Lower leg skin (tissue), 4 donors: Measurements from ENCODE around the gene SMG6. TPM values are rescaled to one million over a fixed set of nuclear protein-coding genes. Genes with fewer than 3 reads are reported as not detected.

Experiments used
- DNase-seq, 2 donors: peaks; one replicate each; pipeline ENCODE4 v3.0.0-alpha.2; 2019; ENCODE audit warnings: low spot score in 2 of 2
- H3K4me3 ChIP-seq: fragments of 200-600 bp; sonication (generic); 2 replicates; pipeline ENCODE4 v1.5.1; 2017; ENCODE audit warnings: mild to moderate bottlenecking, low read depth; ENCODE audit not compliant: poor library complexity, severe bottlenecking
- POLR2A ChIP-seq, 2 donors: fragments of 450-650 bp; IDR thresholded peaks; one replicate each; pipeline ENCODE4 v1.6.1; 2016 to 2017; ENCODE audit warnings: antibody characterized with exemption in 2 of 2, mild to moderate bottlenecking in 1 of 2, moderate library complexity in 1 of 2
- WGBS, 2 donors: methylation state at CpG; one replicate each; pipeline ENCODE4 v1.1.5; 2018; 5-methylcytosine and 5-hydroxymethylcytosine counted together
- intact Hi-C: fragments of 100-400 bp; cut with DNase I; formaldehyde crosslinking; loops from one replicate; pipeline ENCODE4 v1.15.0; 2023; ENCODE audit warnings: low total_unique reads
- total RNA-seq, 4 donors: library from RNA; depleted of rRNA; stranded (reverse); fragments of >200 nt; gene quantifications; one replicate each; pipeline ENCODE4 v1.1.0, GENCODE V29; 2016
- TF ChIP-seq, protein P1 (sequence below), 3 donors: fragments of 450-650 bp; IDR thresholded peaks; one replicate each; pipeline ENCODE4 v1.5.1; 2016; ENCODE audit warnings: antibody characterized with exemption in 3 of 3, mild to moderate bottlenecking in 3 of 3, moderate library complexity in 2 of 3

The SMG6 gene
- total RNA-seq, 4 donors from 2014 or later = 22.5 to 54.6 (median 29.5) TPM

- intact Hi-C loops = loop anchor here (5.0 kb wide), 1 partner anchor 123 kb away; no protein-coding TSS in a partner anchor
- DNase-seq = peak; percentile 82 to 96
- WGBS, 2 donors = 0% methylated on average over 5 to 24 of the region's 59 CpGs
- TF ChIP-seq, protein P1, sequence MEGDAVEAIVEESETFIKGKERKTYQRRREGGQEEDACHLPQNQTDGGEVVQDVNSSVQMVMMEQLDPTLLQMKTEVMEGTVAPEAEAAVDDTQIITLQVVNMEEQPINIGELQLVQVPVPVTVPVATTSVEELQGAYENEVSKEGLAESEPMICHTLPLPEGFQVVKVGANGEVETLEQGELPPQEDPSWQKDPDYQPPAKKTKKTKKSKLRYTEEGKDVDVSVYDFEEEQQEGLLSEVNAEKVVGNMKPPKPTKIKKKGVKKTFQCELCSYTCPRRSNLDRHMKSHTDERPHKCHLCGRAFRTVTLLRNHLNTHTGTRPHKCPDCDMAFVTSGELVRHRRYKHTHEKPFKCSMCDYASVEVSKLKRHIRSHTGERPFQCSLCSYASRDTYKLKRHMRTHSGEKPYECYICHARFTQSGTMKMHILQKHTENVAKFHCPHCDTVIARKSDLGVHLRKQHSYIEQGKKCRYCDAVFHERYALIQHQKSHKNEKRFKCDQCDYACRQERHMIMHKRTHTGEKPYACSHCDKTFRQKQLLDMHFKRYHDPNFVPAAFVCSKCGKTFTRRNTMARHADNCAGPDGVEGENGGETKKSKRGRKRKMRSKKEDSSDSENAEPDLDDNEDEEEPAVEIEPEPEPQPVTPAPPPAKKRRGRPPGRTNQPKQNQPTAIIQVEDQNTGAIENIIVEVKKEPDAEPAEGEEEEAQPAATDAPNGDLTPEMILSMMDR (IDR thresholded peaks at IDR 0.05) = no peak
- TF ChIP-seq POLR2A (IDR thresholded peaks at IDR 0.05) = no peak
- H3K4me3 ChIP-seq = peak within 1 kb of the TSS; percentile 89
These were observed 273.4 kb downstream of the SMG6 start, which contains the start of gene DPH1 for GRCh38 chr17:2029911-2030778. Gene DPH1 (plus strand): TSS chr17:2030153. CDS start chr17:2030170, 17 bp downstream.

DNA sequence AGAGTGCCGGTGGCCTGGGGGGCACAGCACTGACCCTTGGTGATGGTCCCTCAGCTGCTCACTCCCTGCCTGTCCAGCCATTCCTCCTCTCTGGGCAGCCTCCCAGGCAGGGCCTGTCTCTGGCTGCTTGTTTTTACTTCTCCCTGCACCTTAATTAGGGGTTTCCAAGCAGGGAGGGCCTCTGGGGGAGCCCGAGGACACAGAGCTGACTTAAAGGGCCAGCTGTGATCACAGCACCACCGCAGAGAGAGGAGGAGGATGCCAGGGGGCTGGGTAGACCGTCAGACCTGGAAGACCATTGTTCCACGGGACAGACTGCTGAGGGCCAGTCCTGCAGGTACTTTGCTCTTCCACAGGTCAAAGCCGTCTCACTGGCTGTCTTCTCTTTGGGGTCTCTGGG, 274.8 kb downstream of the SMG6 start:
- WGBS, 2 donors = 57% methylated on average over 6 of the region's 6 CpGs
- DNase-seq = no peak
- TF ChIP-seq POLR2A (IDR thresholded peaks at IDR 0.05) = no peak
- TF ChIP-seq, protein P1 (IDR thresholded peaks at IDR 0.05) = no peak
- H3K4me3 ChIP-seq = no peak overlapping the region
- intact Hi-C loops = loop anchor here (5.0 kb wide), 1 partner anchor 121 kb away; no protein-coding TSS in a partner anchor

- no peak overlapping the region for H3K4me3 ChIP-seq
- TF ChIP-seq, protein P1 (IDR thresholded peaks at IDR 0.05) = no peak
- TF ChIP-seq POLR2A (IDR thresholded peaks at IDR 0.05) = no peak
- WGBS, 2 donors = 70 to 75% methylated on average over 5 of the region's 5 CpGs
- intact Hi-C loops = loop anchor here (5.0 kb wide), 1 partner anchor 121 kb away; no protein-coding TSS in a partner anchor
- no peak for DNase-seq
These were observed 275.4 kb downstream of the SMG6 start for GRCh38 chr17:2028234-2028614.

DNA sequence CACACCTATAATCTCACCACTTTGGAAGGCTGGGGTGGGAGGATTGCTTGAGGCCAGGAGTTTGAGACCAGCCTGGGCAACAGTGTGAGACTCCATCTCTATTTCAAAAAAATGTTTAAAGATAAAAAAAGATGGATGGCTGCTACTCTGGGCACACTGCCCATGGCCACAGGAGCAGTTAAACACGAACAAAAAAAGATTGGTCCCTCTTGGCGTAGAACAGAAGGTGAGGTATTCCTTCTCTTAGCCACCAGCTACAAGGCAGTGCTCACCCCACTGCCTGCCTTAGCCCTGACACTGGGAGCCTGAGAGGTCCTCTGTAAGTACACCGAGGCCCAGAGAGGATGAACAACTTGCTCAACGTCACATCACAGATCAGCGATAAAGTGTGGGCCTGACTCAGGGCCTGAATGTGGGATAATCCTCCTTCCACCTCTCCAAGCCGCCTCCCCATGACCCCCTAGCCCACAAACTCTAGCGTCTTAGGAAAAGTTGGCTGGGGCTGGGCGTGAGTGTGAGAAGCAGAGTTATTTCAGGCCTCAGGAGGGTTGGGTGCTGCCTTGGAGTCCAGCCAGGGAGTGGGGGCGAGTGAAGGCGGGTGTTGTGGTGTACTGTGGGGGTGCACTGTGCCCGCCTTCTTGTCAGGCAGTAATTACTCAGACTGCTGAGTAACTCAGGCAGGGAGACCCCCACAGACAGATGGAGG, 275.9 kb downstream of the SMG6 start:
- H3K4me3 ChIP-seq = no peak overlapping the region
- intact Hi-C loops = loop anchor here (5.0 kb wide), 1 partner anchor 120 kb away; no protein-coding TSS in a partner anchor
- no peak for TF ChIP-seq POLR2A (IDR thresholded peaks at IDR 0.05)
- TF ChIP-seq, protein P1 (IDR thresholded peaks at IDR 0.05) = no peak
- 65 to 69% methylated on average over 11 of the region's 11 CpGs for WGBS, 2 donors
- no peak for DNase-seq

GRCh38 chr17:2025622-2026309, 277.8 kb downstream of the SMG6 start:
- peak overlapping the region; percentile 47 for H3K4me3 ChIP-seq
- peak; percentile 74 to 94 for DNase-seq
- 1% methylated on average over 43 to 47 of the region's 55 CpGs for WGBS, 2 donors
- no peak for TF ChIP-seq POLR2A (IDR thresholded peaks at IDR 0.05)
- TF ChIP-seq, protein P1 (IDR thresholded peaks at IDR 0.05) = peak in 1 of 3 donors; percentile 10
- intact Hi-C loops = loop anchor here (5.0 kb wide), 1 partner anchor 118 kb away; no protein-coding TSS in a partner anchor
